Transverse colon (tissue), 4 donors: ENCODE data around the gene MT1H. TPM values are rescaled to one million over a fixed set of nuclear protein-coding genes. Genes with fewer than 3 reads are reported as not detected.
"Not testable (repeated sequence)": the region's sequence is repeated elsewhere in the genome, so short reads cannot be mapped to it uniquely, and the experiment has no call there.

Source experiments
- DNase-seq: peaks from one replicate; pipeline ENCODE4 v3.0.0-alpha.2; 2019
- H3K27ac ChIP-seq, 4 donors: fragments of 200-600 bp; sonication (generic); 2 replicates each; pipeline ENCODE4 v1.5.1; 2016 to 2018; ENCODE audit warnings: inconsistent platforms in 4 of 4
- H3K27me3 ChIP-seq: fragments of 200-600 bp; sonication (generic); 2 replicates; pipeline ENCODE4 v1.5.1; 2017; ENCODE audit warnings: inconsistent platforms
- H3K36me3 ChIP-seq, 4 donors: fragments of 200-600 bp; sonication (generic); 2 replicates each; pipeline ENCODE4 v1.5.1; 2017 to 2019; ENCODE audit warnings: inconsistent platforms in 4 of 4
- H3K4me1 ChIP-seq, 4 donors: fragments of 200-600 bp; sonication (generic); 2 replicates each; pipeline ENCODE4 v1.5.1; 2017 to 2020; ENCODE audit warnings: inconsistent platforms in 4 of 4
- H3K4me3 ChIP-seq, 4 donors: fragments of 200-600 bp; sonication (generic); 1 replicate in 1 of 4; 2 replicates in 3 of 4; pipeline versions ENCODE4 v1.5.1 to v1.6.1; 2017 to 2019; ENCODE audit warnings: inconsistent platforms in 4 of 4
- H3K9me3 ChIP-seq, 2 donors: fragments of 200-600 bp; sonication (generic); 2 replicates each; pipeline ENCODE4 v1.5.1; 2017 to 2019; ENCODE audit warnings: inconsistent platforms in 2 of 2
- CTCF ChIP-seq, 5 experiments: fragments of 200-600 bp in 3 of 5; fragments of 450-650 bp in 2 of 5; sonication (generic) in 3 of 5; IDR thresholded peaks; 1 replicate in 2 of 5; 2 replicates in 3 of 5; pipeline ENCODE4 v1.5.1; 2016 to 2017; ENCODE audit warnings: antibody characterized with exemption in 5 of 5, inconsistent platforms in 3 of 5, mild to moderate bottlenecking in 2 of 5, moderate library complexity in 1 of 5
- EP300 ChIP-seq: sonication (generic); formaldehyde crosslinking; IDR thresholded peaks from one replicate; pipeline ENCODE4 v1.6.1; 2017; ENCODE audit warnings: antibody characterized with exemption, low read depth
- POLR2A ChIP-seq: fragments of 450-650 bp; IDR thresholded peaks from one replicate; pipeline ENCODE4 v1.6.1; 2016; ENCODE audit warnings: antibody characterized with exemption, mild to moderate bottlenecking, moderate library complexity
- POLR2AphosphoS5 ChIP-seq, 3 donors: sonication (generic); formaldehyde crosslinking; IDR thresholded peaks; one replicate each; pipeline ENCODE4 v1.6.1; 2016; ENCODE audit warnings: antibody characterized with exemption in 3 of 3
- WGBS, 2 donors: methylation state at CpG; one replicate each; pipeline ENCODE4 v1.1.5; 2018; ENCODE audit warnings: low coverage in 1 of 2; 5-methylcytosine and 5-hydroxymethylcytosine counted together
- in situ Hi-C, 4 donors: fragments of 200-750 bp; cut with MboI; loops; one replicate each; pipeline versions ENCODE4 v1.15.0 to v1.15.1; 2017; ENCODE audit warnings: low sequenced_read_pairs in 3 of 4, low pct_ligation_motif_present in 1 of 4, low pct_unique_long_range_greater_than_20kb in 1 of 4
- intact Hi-C: fragments of 100-400 bp; cut with DNase I; formaldehyde crosslinking; loops from one replicate; pipeline ENCODE4 v1.15.1; 2023; ENCODE audit warnings: low total_unique reads
- total RNA-seq, 4 donors: library from RNA; depleted of rRNA; stranded (reverse); fragments of >200 nt; gene quantifications; one replicate each; pipeline ENCODE4 v1.1.0, GENCODE V29; 2016

Gene MT1H
- total RNA-seq, 4 donors from 2014 or later, result 3.0 to 526 (median 5.6) TPM; not detected in 1

- TF ChIP-seq POLR2AphosphoS5 (IDR thresholded peaks at IDR 0.05), result no peak
- no peak for TF ChIP-seq EP300
- no peak for TF ChIP-seq POLR2A
- TF ChIP-seq CTCF (IDR thresholded peaks at IDR 0.05), result no peak
- Histone ChIP-seq H3K4me3 (no peak overlapping the region), H3K4me1 (no peaks in the 10 kb centered on the region), H3K36me3 (no peaks in the 10 kb centered on the region), H3K9me3 (no peaks in the 10 kb centered on the region), H3K27ac (no peak overlapping the region), H3K27me3 (no peaks in the 10 kb centered on the region)
- DNase-seq, result no peak
- intact Hi-C loops, result no loop called here
- in situ Hi-C loops, result no loop called here
- 76 to 80% methylated on average over 2 to 4 of the region's 4 CpGs for WGBS, 2 donors
These were observed 45.5 kb downstream of the MT1H start for GRCh38 chr16:56715126-56715525.

GRCh38 chr16:56716761-56717160 is 47.1 kb downstream of the MT1H start:
- Histone ChIP-seq H3K36me3 (no peaks in the 10 kb centered on the region), H3K4me3 (no peak overlapping the region), H3K4me1 (no peaks in the 10 kb centered on the region), H3K27me3 (no peaks in the 10 kb centered on the region), H3K27ac (no peak overlapping the region), H3K9me3 (no peaks in the 10 kb centered on the region)
- in situ Hi-C loops, result no loop called here
- intact Hi-C loops, result no loop called here
- TF ChIP-seq POLR2A (no peak), CTCF (IDR thresholded peaks at IDR 0.05) (no peak), EP300 (no peak), POLR2AphosphoS5 (IDR thresholded peaks at IDR 0.05) (no peak)
- 74 to 79% methylated on average over 3 of the region's 3 CpGs for WGBS, 2 donors
- DNase-seq, result no peak

- H3K27ac ChIP-seq, in situ Hi-C loops, DNase-seq, H3K27me3 ChIP-seq, H3K36me3 ChIP-seq, intact Hi-C loops, H3K9me3 ChIP-seq, H3K4me1 ChIP-seq, H3K4me3 ChIP-seq: not testable (repeated sequence)
- 68% methylated on average over 2 of the region's 2 CpGs; no CpG with 5 or more reads in 1 of the 2 donors for WGBS, 2 donors
These were observed 47.9 kb downstream of the MT1H start for GRCh38 chr16:56717532-56717931.

Other genes with a start within 250 kb of the MT1H start
- gene AMFR, start 244.3 kb upstream of the MT1H start, total RNA-seq, result 100 to 1,000 TPM in 2 of 4 donors, 10 to 100 TPM in 2; 60.7 to 156 (median 114) TPM
- gene NUDT21, start 218.5 kb upstream of the MT1H start, total RNA-seq, result 10 to 100 TPM in 3 of 4 donors, 1 to 10 TPM in 1; 7.5 to 41.9 (median 23.0) TPM
- gene OGFOD1, start 218.3 kb upstream of the MT1H start, total RNA-seq, result 10 to 100 TPM in 2 of 4 donors, 1 to 10 TPM in 2; 2.8 to 22.5 (median 9.5) TPM
- gene BBS2, start 149.8 kb upstream of the MT1H start, total RNA-seq, result 100 to 1,000 TPM in 1 of 4 donors, 10 to 100 TPM in 3; 38.7 to 171 (median 41.2) TPM
- 10 to 100 TPM in 1 of 4 donors, not detected in 3; 95.4 TPM for gene MT4, start 104.7 kb upstream of the MT1H start, total RNA-seq
- gene MT3, start 80.3 kb upstream of the MT1H start, total RNA-seq, result 1 to 10 TPM in 1 of 4 donors, not detected in 3; 4.2 TPM
- gene MT2A, start 61.2 kb upstream of the MT1H start, total RNA-seq, result 100 to 1,000 TPM in 2 of 4 donors, 10 to 100 TPM in 2; 68.8 to 459 (median 89.3) TPM
- gene MT1E, start 44.0 kb upstream of the MT1H start, total RNA-seq, result 1,000 to 10,000 TPM in 1 of 4 donors, 100 to 1,000 TPM in 3; 109 to 1,058 (median 257) TPM
- 10 to 100 TPM in 1 of 4 donors, 1 to 10 TPM in 2, not detected in 1; 2.7 to 48.3 (median 5.2) TPM for gene MT1M, start 37.2 kb upstream of the MT1H start, total RNA-seq
- gene MT1A, start 31.1 kb upstream of the MT1H start, total RNA-seq, result 10 to 100 TPM in 1 of 4 donors, 1 to 10 TPM in 2, not detected in 1; 4.4 to 35.2 (median 4.9) TPM
- not detected for gene MT1B, start 17.9 kb upstream of the MT1H start, total RNA-seq
- gene MT1F, start 11.9 kb upstream of the MT1H start, total RNA-seq, result 10 to 100 TPM in 3 of 4 donors, 1 to 10 TPM in 1; 6.8 to 54.5 (median 18.9) TPM
- 1,000 to 10,000 TPM in 1 of 4 donors, 100 to 1,000 TPM in 1, 10 to 100 TPM in 2; 21.0 to 1,835 (median 81.0) TPM for gene MT1G, start 1.7 kb upstream of the MT1H start, total RNA-seq
- 100 to 1,000 TPM in 3 of 4 donors, 10 to 100 TPM in 1; 40.4 to 784 (median 274) TPM for gene MT1X, start 12.7 kb downstream of the MT1H start, total RNA-seq
- 10 to 100 TPM in 3 of 4 donors, 1 to 10 TPM in 1; 8.6 to 42.4 (median 20.6) TPM for gene NUP93, start 60.3 kb downstream of the MT1H start, total RNA-seq
- not detected for gene SLC12A3, start 195.4 kb downstream of the MT1H start, total RNA-seq